ENCODE measurements around the gene PRKCB.
"Not testable (repeated sequence)": the region's sequence is repeated elsewhere in the genome, so short reads cannot be mapped to it uniquely, and the experiment has no call there.

The PRKCB gene

DNA sequence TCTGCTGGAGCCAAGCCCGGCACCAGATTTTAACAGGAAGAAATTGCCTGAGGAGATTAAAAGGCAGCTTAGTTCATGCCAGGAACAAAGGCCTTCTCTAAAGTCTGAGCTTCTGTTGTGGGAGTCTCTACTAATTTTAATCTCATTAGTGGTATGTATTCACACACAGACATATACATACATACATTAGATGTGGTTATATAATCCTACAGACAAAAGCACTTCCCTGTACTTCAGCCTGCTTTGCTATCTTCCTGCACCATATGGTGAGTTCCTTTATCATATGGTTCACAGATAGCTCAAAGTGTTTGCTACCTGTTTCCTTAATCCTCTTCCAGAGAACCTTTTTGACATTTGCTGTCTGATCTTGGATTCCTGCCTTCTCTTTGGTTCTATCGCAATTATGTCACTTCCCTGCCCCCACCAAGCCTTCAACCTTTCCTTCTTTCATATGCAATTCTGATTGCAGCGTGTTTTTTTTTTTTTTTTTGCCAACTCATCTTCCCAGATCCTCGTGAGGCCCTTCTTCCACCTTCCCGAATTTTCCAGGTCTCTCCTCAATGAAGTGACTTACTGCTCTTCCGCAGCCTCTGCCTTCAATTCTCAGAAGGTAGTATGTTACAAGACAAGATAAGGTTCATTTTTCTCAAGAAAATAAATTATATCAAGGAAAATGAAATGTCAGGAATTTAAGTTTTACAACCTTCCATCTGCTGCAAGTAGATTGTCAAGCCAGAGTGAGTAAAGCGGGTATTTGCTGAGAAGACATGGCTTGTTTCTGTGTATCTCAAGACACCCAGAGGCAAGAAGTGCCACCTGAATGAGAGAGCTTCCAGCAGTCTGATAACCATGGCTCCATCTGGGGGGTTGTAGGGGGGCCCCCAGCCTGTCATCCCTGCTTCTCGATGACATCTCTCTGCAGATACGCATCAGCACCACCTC, 300.1 kb downstream of the PRKCB start:
- Histone ChIP-seq H3K27ac (no peak overlapping the region), H3K4me3 (no peak overlapping the region)

- Histone ChIP-seq H3K4me3 (no peak overlapping the region), H3K27ac (no peak overlapping the region)
Observed at GRCh38 chr16:24138024-24138423, 302.2 kb downstream of the PRKCB start.

GRCh38 chr16:24138575-24138974, 302.8 kb downstream of the PRKCB start:
- Histone ChIP-seq H3K27ac (no peak overlapping the region), H3K4me3 (no peak overlapping the region)

DNA sequence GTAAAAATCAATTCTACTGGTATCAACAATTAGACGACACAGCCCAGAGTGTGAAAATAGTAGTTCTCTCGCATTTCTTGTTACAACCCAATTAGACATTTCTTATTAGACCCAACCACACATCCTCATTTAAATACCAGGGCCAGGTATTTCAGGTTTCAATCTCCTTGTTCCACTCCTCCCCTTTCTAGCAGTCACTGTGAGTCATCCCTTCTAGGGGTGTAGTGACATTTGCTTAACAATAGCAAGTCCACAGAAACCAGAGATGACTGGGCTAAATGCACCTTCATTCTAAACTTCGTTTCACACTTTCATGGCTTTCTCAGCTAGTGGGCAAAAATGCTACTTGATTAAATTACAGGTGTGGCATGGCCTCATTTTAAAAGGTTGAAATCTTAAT, 303.5 kb downstream of the PRKCB start:
- Histone ChIP-seq H3K4me3 (no peak overlapping the region), H3K27ac (no peak overlapping the region)

GRCh38 chr16:24140730-24141129, 304.9 kb downstream of the PRKCB start:
- no peak overlapping the region for H3K27ac ChIP-seq

GRCh38 chr16:24141466-24141865, 305.7 kb downstream of the PRKCB start:
- Histone ChIP-seq H3K27ac (no peak overlapping the region), H3K4me3 (no peak overlapping the region)

More at GRCh38 chr16:24140730-24141129, 304.9 kb downstream of the PRKCB start:
- no peak overlapping the region for H3K4me3 ChIP-seq

DNA sequence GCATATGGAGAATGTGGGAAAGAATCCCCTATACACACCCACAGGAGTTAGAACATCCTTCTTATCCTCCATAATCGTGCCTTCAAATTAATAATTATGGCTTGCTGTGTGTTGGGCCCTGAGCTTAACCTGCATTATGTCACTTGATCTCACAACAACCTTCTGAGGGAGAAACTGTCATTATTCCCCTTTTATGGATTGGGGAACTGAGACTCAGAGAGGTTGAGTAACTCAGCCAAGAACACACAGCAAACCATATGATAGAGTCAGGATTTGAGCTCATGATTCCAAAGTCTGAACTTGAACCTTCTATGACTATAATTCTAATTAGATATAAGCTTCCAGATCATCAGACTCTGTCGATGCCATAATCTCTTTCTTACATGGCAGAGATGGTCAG, 306.1 kb downstream of the PRKCB start:
- H3K4me3 ChIP-seq: no peak overlapping the region

DNA sequence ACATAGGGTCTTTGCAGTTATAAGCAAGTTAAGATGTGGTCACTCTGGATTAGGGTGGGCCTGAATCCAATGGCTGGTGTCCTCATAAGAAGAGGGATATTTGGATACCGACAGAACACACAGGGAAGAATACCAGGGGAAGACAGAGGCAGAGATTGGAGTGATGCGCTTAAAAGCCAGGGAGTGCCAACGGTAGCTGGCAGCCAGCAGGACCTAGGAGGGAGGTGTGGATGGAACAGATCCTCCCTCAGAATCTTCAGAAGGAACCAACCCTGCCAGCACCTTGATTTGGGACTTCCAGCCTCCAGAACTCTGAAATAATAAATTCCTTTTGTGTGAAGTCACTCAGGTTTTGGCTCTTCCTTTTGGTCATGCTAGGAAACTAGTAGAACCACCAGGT, 310.1 kb downstream of the PRKCB start:
- no peak overlapping the region for H3K4me3 ChIP-seq
- H3K27ac ChIP-seq: no peak overlapping the region

More for the DNA sequence above, 306.1 kb downstream of the PRKCB start:
- no peak overlapping the region for H3K27ac ChIP-seq

GRCh38 chr16:24146518-24146917, 310.7 kb downstream of the PRKCB start:
- no peak overlapping the region for H3K4me3 ChIP-seq
- no peak overlapping the region for H3K27ac ChIP-seq

- H3K4me3 ChIP-seq: no peak overlapping the region
- no peak overlapping the region for H3K27ac ChIP-seq
Observed at GRCh38 chr16:24149102-24149501, 313.3 kb downstream of the PRKCB start.

DNA sequence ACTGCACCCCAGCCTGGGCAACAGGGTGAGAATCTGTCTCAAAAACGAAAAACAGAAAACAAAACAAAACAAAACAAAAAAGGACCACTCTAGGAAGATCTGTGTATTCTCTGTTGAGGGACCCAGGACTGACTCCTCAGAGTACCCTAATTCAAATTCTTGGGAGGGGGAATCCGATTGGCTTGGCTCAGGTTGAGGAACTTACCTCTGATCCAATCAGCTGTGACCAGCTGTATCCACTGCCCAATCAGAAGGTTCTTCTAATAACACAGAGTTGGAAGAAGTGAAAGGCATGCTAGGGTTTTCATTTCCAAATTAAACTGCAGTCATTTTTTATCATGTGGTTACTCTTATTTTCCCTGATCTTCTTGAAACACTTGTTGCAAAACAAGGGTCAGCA, 314.5 kb downstream of the PRKCB start:
- no peak overlapping the region for H3K27ac ChIP-seq
- H3K4me3 ChIP-seq: no peak overlapping the region

GRCh38 chr16:24151482-24151939, 315.7 kb downstream of the PRKCB start:
- Histone ChIP-seq H3K4me3 (no peak overlapping the region), H3K27ac (no peak overlapping the region)

DNA sequence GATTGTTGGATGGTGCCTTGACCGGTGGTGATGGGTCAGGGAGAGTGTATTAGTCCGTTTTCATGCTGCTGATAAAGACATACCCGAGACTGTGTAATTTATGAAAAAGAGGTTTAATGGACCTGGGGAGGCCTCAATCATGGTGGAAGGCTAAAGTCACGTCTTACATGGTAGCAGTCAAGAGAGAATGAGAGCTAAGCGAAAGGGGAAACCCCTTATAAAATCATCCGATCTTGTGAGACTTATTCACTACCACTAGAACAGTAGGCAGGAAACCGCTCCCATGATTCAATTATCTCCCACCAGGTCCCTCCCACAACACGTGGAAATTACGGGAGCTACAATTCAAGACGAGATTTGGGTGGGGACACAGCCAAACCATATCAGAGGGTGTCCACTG, 316.3 kb downstream of the PRKCB start:
- H3K4me3 ChIP-seq, H3K27ac ChIP-seq: not testable (repeated sequence)

GRCh38 chr16:24152826-24153225, 317.0 kb downstream of the PRKCB start:
- H3K27ac ChIP-seq: no peak overlapping the region
- H3K4me3 ChIP-seq: no peak overlapping the region

GRCh38 chr16:24156777-24157176, 321.0 kb downstream of the PRKCB start:
- Histone ChIP-seq H3K4me3 (no peak overlapping the region), H3K27ac (no peak overlapping the region)

- Histone ChIP-seq H3K4me3 (no peak overlapping the region), H3K27ac (no peak overlapping the region)
Observed at GRCh38 chr16:24163935-24164334, 328.2 kb downstream of the PRKCB start.

GRCh38 chr16:24164416-24164815, 328.6 kb downstream of the PRKCB start:
- Histone ChIP-seq H3K4me3 (no peak overlapping the region), H3K27ac (no peak overlapping the region)

DNA sequence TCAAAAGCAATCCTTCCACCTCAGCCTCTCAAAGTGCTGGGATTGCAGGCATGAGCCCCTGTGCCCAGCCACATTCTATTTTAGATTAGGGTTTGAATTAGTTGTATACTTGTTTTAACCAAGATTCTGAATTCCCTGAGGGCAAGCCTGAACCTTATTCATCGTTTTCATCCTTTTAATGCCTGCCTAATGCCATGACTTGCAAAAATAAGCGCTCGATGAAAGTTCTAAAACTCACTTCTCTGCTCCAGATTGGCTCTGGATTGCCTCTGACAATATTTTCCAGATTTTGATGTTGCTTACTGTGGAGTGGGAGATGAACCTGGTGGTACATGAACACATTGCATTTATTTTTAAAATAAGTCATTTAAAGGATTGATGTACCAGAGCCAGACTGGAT, 329.5 kb downstream of the PRKCB start:
- Histone ChIP-seq H3K4me3 (no peak overlapping the region), H3K27ac (no peak overlapping the region)

GRCh38 chr16:24166661-24167528, 331.1 kb downstream of the PRKCB start:
- Histone ChIP-seq H3K27ac (no peak overlapping the region), H3K4me3 (no peak overlapping the region)

GRCh38 chr16:24168856-24169255, 333.1 kb downstream of the PRKCB start:
- no peak overlapping the region for H3K27ac ChIP-seq
- H3K4me3 ChIP-seq: no peak overlapping the region

DNA sequence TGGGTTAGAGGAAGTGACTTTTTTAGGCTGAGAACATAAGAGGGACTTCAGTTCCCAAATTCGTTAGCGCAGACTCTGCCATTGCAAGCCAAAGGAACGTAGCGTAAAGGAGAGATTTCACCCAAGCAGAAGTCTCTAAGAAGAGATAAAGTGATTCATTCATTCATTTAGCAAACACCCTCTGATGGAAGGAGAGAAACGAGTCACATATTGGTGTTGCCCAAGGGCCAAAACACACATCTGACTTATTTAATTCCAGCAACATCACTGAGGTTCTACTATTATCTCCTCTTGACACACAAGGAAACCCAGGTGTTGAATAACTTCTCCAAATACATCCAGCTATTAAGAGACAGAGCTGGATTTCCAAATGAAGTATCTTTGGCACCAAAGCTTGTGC, 334.6 kb downstream of the PRKCB start:
- Histone ChIP-seq H3K27ac (no peak overlapping the region), H3K4me3 (no peak overlapping the region)

Data from skin epidermis (tissue), 12 donors.